ENCODE data around the gene CARD14. TPM values are rescaled to one million over a fixed set of nuclear protein-coding genes. Genes with fewer than 3 reads are reported as not detected.

CARD14 gene
- total and polyA plus RNA-seq, 3 experiments from 2014 or later: not detected

DNA sequence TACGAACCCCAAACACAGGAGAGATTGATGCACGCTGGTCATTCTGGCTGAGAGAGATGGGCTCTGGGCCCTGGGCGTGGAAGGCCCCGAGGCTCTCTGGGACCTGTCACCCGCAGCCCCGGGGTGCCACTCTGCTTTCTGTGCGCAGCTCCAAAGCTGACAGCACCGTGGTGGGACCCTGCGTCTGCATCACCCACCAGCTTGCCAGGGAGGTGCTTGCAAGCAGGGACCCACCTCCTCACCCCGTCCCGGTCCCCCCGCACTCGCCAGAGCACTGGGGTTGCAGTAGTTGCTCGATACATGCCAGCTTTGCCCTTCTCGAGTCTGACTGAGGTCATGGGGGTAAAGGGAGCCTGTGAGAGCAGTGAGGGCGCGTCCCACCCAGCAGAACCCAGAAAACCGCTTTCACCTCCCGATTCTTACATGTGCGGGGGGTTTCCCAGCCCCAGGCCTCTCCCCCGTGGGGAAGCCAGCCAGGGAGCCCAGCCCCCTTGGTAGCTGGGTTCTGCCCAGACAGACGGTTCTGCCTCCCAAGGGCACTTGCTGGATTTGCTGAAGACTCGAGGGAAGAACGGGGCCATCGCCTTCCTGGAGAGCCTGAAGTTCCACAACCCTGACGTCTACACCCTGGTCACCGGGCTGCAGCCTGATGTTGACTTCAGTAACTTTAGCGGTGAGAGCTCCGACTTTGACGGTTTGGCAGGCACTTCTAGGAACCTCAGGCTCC lies 12.5 kb downstream of the CARD14 start:
- Mint-ChIP-seq H3K27me3 (peaks cover 4 to 21% of the 10 kb centered on the region in 2 donors), H3K4me3 (no peak overlapping the region), H3K27ac (no peak overlapping the region), H3K4me1 (no peaks in the 10 kb centered on the region), H3K9me3 (no peaks in the 10 kb centered on the region), H3K36me3 (no peaks in the 10 kb centered on the region)
- CTCF ChIA-PET: interaction anchor here (2.3 kb wide), 1 partner anchor 13 kb away, joined by 9 read pairs; no protein-coding TSS in a partner anchor
- Histone ChIP-seq H3K27me3 (ENCODE audit: insufficient read depth, low read length, poor library complexity, severe bottlenecking) (no peaks in the 10 kb centered on the region), H3K9me3 (ENCODE audit: low read length) (no peaks in the 10 kb centered on the region), H3K27ac (ENCODE audit: low read depth, low read length) (no peak overlapping the region), H3K36me3 (ENCODE audit: insufficient read depth, low read length) (no peaks in the 10 kb centered on the region), H3K4me1 (ENCODE audit: insufficient read depth, low read length) (no peaks in the 10 kb centered on the region), H3K4me3 (ENCODE audit: low read length) (no peak overlapping the region)
- POLR2A ChIA-PET: no interaction called here
- no peak for DNase-seq

DNA sequence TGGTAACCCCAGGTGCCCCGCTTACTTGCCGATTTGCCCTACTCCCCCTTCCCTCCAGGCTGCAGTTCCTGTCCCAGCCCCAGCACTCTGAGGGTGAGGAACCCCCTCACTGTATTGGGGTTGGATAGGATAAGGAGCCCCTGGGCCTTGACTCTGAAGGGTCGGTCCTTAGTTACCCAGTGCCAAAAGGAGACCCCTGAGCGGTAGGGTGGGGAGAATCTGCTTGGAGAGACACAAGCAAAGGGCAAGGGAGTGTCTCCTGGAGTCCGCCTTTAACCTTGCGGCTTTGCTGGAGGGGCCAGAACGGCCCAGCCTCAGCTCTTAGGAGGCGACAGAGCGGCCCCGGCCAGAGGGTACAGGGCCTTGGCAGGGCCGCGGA lies 13.0 kb downstream of the CARD14 start:
- Mint-ChIP-seq H3K27me3 (peaks cover 4 to 22% of the 10 kb centered on the region in 2 donors), H3K4me3 (no peak overlapping the region), H3K36me3 (no peaks in the 10 kb centered on the region), H3K9me3 (no peaks in the 10 kb centered on the region), H3K27ac (no peak overlapping the region), H3K4me1 (no peaks in the 10 kb centered on the region)
- no peak for DNase-seq
- POLR2A ChIA-PET: no interaction called here
- H3K4me3 ChIP-seq (ENCODE audit: low read length): no peak overlapping the region
- H3K9me3 ChIP-seq (ENCODE audit: low read length): no peaks in the 10 kb centered on the region
- H3K4me1 ChIP-seq (ENCODE audit: insufficient read depth, low read length): no peaks in the 10 kb centered on the region
- no peaks in the 10 kb centered on the region for H3K27me3 ChIP-seq (ENCODE audit: insufficient read depth, low read length, poor library complexity, severe bottlenecking)
- H3K27ac ChIP-seq (ENCODE audit: low read depth, low read length): no peak overlapping the region
- CTCF ChIA-PET: interaction anchor here (2.3 kb wide), 1 partner anchor 12 kb away, joined by 9 read pairs; no protein-coding TSS in a partner anchor
- no peaks in the 10 kb centered on the region for H3K36me3 ChIP-seq (ENCODE audit: insufficient read depth, low read length)

DNA sequence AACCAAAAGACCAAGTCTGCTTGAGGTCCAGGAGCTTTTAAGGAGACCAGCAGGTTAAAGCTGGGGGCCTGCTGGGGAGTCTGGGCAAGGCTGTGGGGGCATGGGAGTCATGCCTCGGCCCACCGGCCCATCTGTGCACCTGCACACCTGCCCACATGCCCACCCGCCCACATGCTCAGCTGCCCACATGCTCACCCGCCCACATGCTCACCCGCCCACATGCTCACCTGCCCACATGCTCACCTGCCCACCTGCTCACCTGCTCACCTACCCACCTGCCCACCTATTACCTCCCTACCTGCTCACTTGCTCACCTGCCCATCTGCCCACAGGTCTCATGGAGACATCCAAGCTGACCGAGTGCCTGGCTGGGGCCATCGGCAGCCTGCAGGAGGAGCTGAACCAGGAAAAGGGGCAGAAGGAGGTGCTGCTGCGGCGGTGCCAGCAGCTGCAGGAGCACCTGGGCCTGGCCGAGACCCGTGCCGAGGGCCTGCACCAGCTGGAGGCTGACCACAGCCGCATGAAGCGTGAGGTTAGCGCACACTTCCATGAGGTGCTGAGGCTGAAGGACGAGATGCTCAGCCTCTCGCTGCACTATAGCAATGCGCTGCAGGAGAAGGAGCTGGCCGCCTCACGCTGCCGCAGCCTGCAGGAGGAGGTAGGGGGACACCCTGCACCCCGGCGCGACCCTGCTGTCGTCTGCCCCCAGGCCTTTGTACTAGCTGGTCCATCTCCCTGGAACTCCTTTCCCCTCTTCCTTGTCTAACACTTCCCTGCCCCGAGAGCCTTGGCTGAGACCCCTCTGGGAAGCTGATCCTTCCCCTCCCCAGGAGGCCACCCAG lies 14.0 kb downstream of the CARD14 start:
- no peaks in the 10 kb centered on the region for H3K36me3 Mint-ChIP-seq
- H3K4me3 ChIP-seq (ENCODE audit: low read length): no peak overlapping the region
- H3K36me3 ChIP-seq (ENCODE audit: insufficient read depth, low read length): no peaks in the 10 kb centered on the region
- no peak overlapping the region for H3K4me3 Mint-ChIP-seq
- POLR2A ChIA-PET: no interaction called here
- no peak for DNase-seq
- H3K27me3 Mint-ChIP-seq: peaks cover 4 to 22% of the 10 kb centered on the region in 2 donors
- H3K27ac ChIP-seq (ENCODE audit: low read depth, low read length): no peak overlapping the region
- no peaks in the 10 kb centered on the region for H3K4me1 ChIP-seq (ENCODE audit: insufficient read depth, low read length)
- no peaks in the 10 kb centered on the region for H3K9me3 Mint-ChIP-seq
- no peaks in the 10 kb centered on the region for H3K4me1 Mint-ChIP-seq
- CTCF ChIA-PET: interaction anchor here (0.7 to 2.3 kb wide), 2 partner anchors 11 to 47 kb away, joined by 3 to 9 read pairs; no protein-coding TSS in a partner anchor
- H3K9me3 ChIP-seq (ENCODE audit: low read length): no peaks in the 10 kb centered on the region
- no peak overlapping the region for H3K27ac Mint-ChIP-seq
- no peaks in the 10 kb centered on the region for H3K27me3 ChIP-seq (ENCODE audit: insufficient read depth, low read length, poor library complexity, severe bottlenecking)

DNA sequence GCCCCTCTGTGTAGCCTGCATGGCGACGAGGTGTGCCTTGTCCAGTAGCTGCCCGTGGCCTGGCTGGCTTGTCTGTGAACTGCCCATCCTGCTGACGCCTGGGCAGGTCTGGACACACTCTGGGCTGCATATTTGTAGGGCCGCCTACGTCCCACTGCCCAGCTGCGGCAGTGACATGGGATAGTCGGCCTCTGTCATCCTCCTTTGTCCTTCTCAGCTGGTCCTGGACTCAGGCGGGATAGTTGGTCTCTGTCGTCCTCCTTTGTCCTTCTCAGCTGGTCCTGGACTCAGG lies 14.5 kb downstream of the CARD14 start:
- ChIA-PET POLR2A (no interaction called here), CTCF (interaction anchor here (0.7 to 2.3 kb wide), 2 partner anchors 11 to 47 kb away, joined by 3 to 9 read pairs; no protein-coding TSS in a partner anchor)
- no peak overlapping the region for H3K27ac Mint-ChIP-seq
- H3K4me3 Mint-ChIP-seq: no peak overlapping the region
- no peak overlapping the region for H3K4me3 ChIP-seq (ENCODE audit: low read length)
- no peaks in the 10 kb centered on the region for H3K9me3 ChIP-seq (ENCODE audit: low read length)
- H3K36me3 ChIP-seq (ENCODE audit: insufficient read depth, low read length): no peaks in the 10 kb centered on the region
- H3K4me1 ChIP-seq (ENCODE audit: insufficient read depth, low read length): no peaks in the 10 kb centered on the region
- no peaks in the 10 kb centered on the region for H3K36me3 Mint-ChIP-seq
- DNase-seq: no peak
- H3K27me3 Mint-ChIP-seq: peaks cover 4 to 26% of the 10 kb centered on the region in 2 donors
- no peaks in the 10 kb centered on the region for H3K27me3 ChIP-seq (ENCODE audit: insufficient read depth, low read length, poor library complexity, severe bottlenecking)
- H3K9me3 Mint-ChIP-seq: no peaks in the 10 kb centered on the region
- H3K27ac ChIP-seq (ENCODE audit: low read depth, low read length): no peak overlapping the region
- no peaks in the 10 kb centered on the region for H3K4me1 Mint-ChIP-seq

DNA sequence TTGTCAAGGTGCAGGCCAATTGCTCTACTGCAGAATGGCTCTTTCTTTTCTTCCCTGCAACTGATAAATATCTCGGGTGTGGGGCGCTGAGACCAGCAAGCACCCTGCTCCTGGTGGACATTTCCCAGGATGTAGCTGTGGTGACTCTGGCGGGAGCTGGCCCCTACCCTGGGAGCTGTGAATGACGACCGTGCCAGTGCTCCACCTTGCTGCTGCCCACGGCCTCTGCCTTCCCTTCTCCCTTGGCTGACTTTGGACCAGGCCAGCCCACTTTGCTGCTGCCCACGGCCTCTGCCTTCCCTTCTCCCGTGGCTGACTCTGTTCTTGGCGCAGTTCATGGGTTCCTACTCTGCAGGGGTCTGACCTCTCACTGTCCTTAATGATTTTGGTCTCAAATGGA lies 16.1 kb downstream of the CARD14 start:
- no peaks in the 10 kb centered on the region for H3K36me3 Mint-ChIP-seq
- H3K27ac Mint-ChIP-seq: no peak overlapping the region
- no peak overlapping the region for H3K4me3 ChIP-seq (ENCODE audit: low read length)
- H3K27ac ChIP-seq (ENCODE audit: low read depth, low read length): no peak overlapping the region
- no peaks in the 10 kb centered on the region for H3K27me3 ChIP-seq (ENCODE audit: insufficient read depth, low read length, poor library complexity, severe bottlenecking)
- H3K4me1 Mint-ChIP-seq: no peaks in the 10 kb centered on the region
- POLR2A ChIA-PET: no interaction called here
- CTCF ChIA-PET: no interaction called here
- no peaks in the 10 kb centered on the region for H3K36me3 ChIP-seq (ENCODE audit: insufficient read depth, low read length)
- no peaks in the 10 kb centered on the region for H3K4me1 ChIP-seq (ENCODE audit: insufficient read depth, low read length)
- H3K9me3 ChIP-seq (ENCODE audit: low read length): no peaks in the 10 kb centered on the region
- H3K27me3 Mint-ChIP-seq: peaks cover 3 to 31% of the 10 kb centered on the region in 2 donors
- no peaks in the 10 kb centered on the region for H3K9me3 Mint-ChIP-seq
- no peak for DNase-seq
- no peak overlapping the region for H3K4me3 Mint-ChIP-seq

DNA sequence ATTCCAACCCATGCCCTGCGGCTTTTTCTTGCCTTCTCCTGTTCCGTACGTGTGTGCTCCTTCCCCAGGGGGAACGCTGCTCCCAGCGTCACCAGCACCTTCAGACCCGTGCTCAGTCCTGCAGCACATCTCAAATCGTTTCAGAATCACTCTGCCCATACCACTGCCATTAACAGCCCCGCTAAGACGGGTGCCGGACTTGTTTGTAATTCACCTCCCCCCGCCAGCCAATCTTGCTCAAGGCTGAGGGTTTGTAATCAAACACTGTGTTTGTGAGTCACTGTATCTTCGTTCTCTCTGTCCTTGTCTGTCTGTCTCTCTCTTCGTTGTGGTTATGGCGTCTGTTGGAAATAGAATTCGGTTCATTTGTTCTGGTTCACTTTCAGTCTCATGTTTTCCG lies 17.3 kb downstream of the CARD14 start:
- Mint-ChIP-seq H3K36me3 (no peaks in the 10 kb centered on the region), H3K4me3 (no peak overlapping the region), H3K27me3 (peaks cover 7 to 30% of the 10 kb centered on the region in 2 donors), H3K27ac (no peak overlapping the region), H3K4me1 (no peaks in the 10 kb centered on the region), H3K9me3 (no peaks in the 10 kb centered on the region)
- Histone ChIP-seq H3K4me1 (ENCODE audit: insufficient read depth, low read length) (no peaks in the 10 kb centered on the region), H3K27me3 (ENCODE audit: insufficient read depth, low read length, poor library complexity, severe bottlenecking) (no peaks in the 10 kb centered on the region), H3K36me3 (ENCODE audit: insufficient read depth, low read length) (no peaks in the 10 kb centered on the region), H3K27ac (ENCODE audit: low read depth, low read length) (no peak overlapping the region), H3K4me3 (ENCODE audit: low read length) (no peak overlapping the region), H3K9me3 (ENCODE audit: low read length) (no peaks in the 10 kb centered on the region)
- CTCF ChIA-PET: no interaction called here
- no peak for DNase-seq
- POLR2A ChIA-PET: no interaction called here

DNA sequence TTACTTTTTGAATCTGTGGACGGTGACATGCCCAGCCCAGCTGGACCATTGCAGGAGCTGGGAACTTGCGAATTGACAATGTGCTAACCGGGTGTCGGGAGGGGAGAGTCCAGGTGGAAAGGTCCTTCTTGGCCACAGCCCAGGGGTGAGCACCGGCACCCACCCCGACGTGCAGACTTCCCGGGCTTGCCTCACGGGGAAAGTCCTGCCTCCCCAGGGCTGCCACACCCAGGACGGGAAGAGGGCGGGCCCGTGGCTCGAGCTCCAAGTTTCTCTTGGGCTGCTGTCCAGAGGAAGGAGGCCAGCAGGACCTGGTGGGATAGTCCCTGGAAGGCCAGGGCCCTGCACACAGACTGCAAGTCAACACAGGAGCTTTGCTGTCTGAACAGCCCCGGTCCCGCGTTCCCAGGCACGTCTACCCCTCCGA lies 17.7 kb downstream of the CARD14 start:
- Histone ChIP-seq H3K9me3 (ENCODE audit: low read length) (no peaks in the 10 kb centered on the region), H3K27me3 (ENCODE audit: insufficient read depth, low read length, poor library complexity, severe bottlenecking) (no peaks in the 10 kb centered on the region), H3K27ac (ENCODE audit: low read depth, low read length) (no peak overlapping the region), H3K4me1 (ENCODE audit: insufficient read depth, low read length) (no peaks in the 10 kb centered on the region), H3K4me3 (ENCODE audit: low read length) (no peak overlapping the region), H3K36me3 (ENCODE audit: insufficient read depth, low read length) (no peaks in the 10 kb centered on the region)
- H3K27me3 Mint-ChIP-seq: peaks cover 8 to 30% of the 10 kb centered on the region in 2 donors
- no peaks in the 10 kb centered on the region for H3K36me3 Mint-ChIP-seq
- POLR2A ChIA-PET: no interaction called here
- no peaks in the 10 kb centered on the region for H3K4me1 Mint-ChIP-seq
- no peak for DNase-seq
- no peak overlapping the region for H3K4me3 Mint-ChIP-seq
- no peaks in the 10 kb centered on the region for H3K9me3 Mint-ChIP-seq
- CTCF ChIA-PET: no interaction called here
- H3K27ac Mint-ChIP-seq: no peak overlapping the region

DNA sequence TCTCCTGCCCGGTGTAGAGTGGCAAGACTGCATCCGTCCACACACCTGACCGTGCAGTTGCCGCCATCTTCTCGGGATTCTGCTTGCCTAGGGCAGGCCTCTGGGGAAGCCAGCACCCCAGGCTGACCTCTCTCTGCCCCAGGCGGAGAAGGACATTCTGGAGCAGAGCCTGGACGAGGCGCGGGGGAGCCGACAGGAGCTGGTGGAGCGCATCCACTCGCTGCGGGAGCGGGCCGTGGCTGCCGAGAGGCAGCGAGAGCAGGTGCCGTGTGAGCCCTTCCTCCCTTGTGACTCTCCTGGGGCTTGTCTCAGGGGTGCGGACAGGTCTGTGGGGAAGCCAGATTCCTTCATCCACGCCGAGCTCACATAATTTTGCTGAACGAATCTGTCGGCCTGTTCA lies 19.8 kb downstream of the CARD14 start:
- Histone ChIP-seq H3K4me1 (ENCODE audit: insufficient read depth, low read length) (no peaks in the 10 kb centered on the region), H3K27ac (ENCODE audit: low read depth, low read length) (no peak overlapping the region), H3K27me3 (ENCODE audit: insufficient read depth, low read length, poor library complexity, severe bottlenecking) (no peaks in the 10 kb centered on the region), H3K36me3 (ENCODE audit: insufficient read depth, low read length) (no peaks in the 10 kb centered on the region), H3K9me3 (ENCODE audit: low read length) (no peaks in the 10 kb centered on the region), H3K4me3 (ENCODE audit: low read length) (no peak overlapping the region)
- no peaks in the 10 kb centered on the region for H3K9me3 Mint-ChIP-seq
- no peak for DNase-seq
- H3K27me3 Mint-ChIP-seq: peaks cover 10 to 33% of the 10 kb centered on the region in 2 donors
- H3K27ac Mint-ChIP-seq: no peak overlapping the region
- ChIA-PET POLR2A (no interaction called here), CTCF (no interaction called here)
- H3K4me3 Mint-ChIP-seq: no peak overlapping the region
- no peaks in the 10 kb centered on the region for H3K4me1 Mint-ChIP-seq
- no peaks in the 10 kb centered on the region for H3K36me3 Mint-ChIP-seq
